G401 (cell line): ENCODE measurements around the gene PPA2. TPM values are rescaled to one million over a fixed set of nuclear protein-coding genes. Genes with fewer than 3 reads are reported as not detected.

Experiments
- DNase-seq: peaks from one replicate; pipeline ENCODE4 v3.0.0-alpha.2; 2015; ENCODE audit warnings: low spot score
- in situ Hi-C: cut with HindIII; loops from 2 replicates; pipeline ENCODE4 v1.10.0; 2016; ENCODE audit warnings: low sequenced_read_pairs, mixed read lengths
- total RNA-seq: library from RNA; depleted of rRNA; stranded (reverse); fragments of >200 nt; shearing (Covaris generic); gene quantifications from 2 replicates; pipeline ENCODE4 v1.2.3, GENCODE V29; 2014; rRNA removed

PPA2 gene
- total RNA-seq, 1 experiment from 2014 or later: 203 TPM

DNA sequence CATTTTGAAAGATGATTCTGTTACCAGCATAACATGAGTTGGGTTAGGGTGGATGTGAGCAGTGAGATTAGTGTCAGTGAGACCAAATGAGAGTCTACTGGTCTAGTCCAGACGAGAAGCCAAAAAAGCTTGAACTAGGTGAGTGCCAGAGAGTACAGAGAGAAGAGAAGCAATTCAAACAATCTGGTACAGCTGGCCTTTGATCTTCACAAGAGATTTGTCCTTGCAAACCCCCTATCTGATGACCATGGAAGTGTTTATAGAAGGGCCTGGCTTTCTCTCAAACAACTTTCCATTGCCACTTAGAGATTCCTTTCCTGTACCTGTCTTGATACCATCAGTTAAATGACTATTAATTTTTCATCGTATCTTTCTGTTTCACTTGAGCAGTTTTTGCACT lies 128.5 kb downstream of the PPA2 start:
- no peak for DNase-seq
- in situ Hi-C loops: no loop called here

DNA sequence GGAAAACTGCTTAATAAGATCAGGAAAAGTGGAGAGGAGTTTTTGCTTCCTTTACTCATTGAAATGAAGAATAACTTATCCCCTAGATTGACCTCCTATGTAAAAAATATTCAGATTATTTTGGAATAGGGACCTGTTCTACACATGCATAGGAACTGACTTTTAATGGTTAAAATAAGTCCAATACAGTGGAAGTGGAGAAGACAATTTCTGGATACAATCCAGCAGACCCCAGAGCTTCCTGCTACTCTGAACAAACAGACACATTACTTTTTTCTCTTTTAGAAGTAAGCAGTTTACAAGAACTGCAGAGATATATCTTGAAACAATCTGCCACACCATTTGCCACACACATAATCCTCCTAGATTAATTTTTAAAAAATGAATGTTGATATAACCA lies 129.7 kb downstream of the PPA2 start:
- DNase-seq: no peak
- in situ Hi-C loops: no loop called here

DNA sequence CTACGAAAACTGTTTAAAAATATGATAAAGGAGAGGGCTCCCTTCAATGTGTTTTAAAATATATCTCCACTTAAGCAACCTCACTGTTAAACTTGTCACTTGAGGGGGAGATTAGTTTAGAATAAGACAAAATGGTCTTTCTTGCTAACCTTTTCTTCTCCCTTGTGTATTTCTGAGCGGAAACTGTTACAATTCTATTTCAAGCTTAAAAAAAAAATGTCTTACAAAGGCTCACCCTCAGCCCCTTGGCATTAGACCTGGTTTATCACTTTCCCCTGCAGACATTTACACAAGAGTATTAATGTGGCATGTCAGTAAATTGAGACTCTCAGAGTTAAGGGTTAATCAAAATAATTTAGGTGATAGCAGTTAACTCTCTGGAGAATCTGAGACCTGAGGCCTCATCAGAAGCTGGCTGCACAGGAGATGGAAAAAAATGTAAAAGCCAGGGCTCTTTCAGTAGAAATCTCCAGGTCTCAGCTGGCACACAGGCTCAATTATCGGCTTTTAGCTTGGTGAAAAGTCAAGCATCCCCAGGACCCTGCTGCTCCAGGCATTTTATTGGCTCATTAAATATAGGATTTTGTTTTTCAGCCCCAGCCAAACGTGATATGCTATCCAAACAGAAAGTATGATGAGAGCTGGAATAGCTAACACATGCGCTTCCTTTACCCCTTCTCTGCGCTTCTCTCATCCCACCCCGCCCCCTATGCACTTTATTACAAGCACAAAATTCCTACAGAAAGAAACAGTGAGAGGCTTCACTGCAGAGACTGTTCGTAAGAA lies 130.5 kb downstream of the PPA2 start:
- in situ Hi-C loops: no loop called here
- no peak for DNase-seq

DNA sequence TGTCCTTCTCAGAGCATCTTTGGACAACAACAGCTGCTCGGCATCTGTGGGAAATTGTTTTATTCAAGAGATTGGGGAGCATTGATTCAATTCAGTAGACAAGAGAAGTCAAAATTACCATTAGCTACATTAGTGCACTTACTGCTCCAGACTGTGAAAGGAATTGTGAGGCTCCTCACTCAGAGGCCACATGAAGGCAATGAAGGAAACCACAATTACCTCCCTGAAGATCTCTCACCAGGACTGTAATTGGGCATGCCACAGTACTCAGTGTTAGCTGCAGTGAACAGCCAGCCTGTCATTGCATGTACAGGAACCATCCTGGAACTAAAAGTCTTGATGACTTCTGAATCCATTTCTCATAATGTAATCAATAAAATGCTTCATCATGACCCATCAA lies 144.8 kb downstream of the PPA2 start:
- no peak for DNase-seq
- in situ Hi-C loops: no loop called here

DNA sequence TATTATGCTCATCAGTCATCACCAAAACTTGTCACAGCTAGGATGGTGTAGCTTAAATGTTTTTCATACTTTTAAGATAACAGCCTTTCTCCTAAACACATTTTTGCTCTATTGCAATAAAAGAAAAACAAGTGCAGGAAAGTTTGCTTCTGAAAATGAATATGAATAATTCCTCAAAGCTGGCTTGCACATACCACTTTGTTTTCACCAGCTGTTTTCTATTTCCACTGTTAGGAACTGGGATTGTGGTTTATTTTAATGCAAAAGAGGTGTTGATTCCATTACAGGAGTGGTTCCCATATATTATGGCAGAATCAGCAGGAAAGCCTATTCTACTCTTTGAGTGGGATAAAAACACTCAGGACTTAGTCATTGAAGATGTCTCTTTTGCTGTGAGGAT lies 145.9 kb downstream of the PPA2 start:
- in situ Hi-C loops: no loop called here
- DNase-seq: no peak

DNA sequence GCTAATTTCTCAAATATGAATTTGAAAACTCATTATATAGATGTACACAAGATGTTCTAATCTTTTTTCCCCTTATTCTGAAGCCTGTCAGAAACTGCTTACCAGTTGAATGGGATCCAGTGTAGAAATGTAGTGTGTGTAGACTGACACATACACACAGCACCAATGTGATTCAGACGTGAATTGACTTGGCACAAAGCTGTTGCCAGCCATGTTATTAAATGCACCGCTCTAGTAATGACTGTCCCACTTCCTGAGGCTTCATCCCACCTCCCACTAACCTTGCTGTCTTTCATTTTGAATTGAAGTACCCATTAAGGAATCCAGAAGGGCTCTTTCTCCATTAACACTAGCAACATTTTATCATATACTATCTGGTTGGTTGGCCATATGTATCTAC lies 146.6 kb downstream of the PPA2 start:
- in situ Hi-C loops: no loop called here
- DNase-seq: no peak

Other genes starting within 250 kb of the PPA2 start
- gene ARHGEF38, start 78.6 kb upstream of the PPA2 start, total RNA-seq: not detected in 2 replicates
- gene INTS12, start 234.6 kb upstream of the PPA2 start, total RNA-seq: 15.3 and 30.1 TPM in 2 replicates
- 22.2 and 45.4 TPM in 2 replicates for gene GSTCD, start 234.7 kb upstream of the PPA2 start, total RNA-seq